Body of pancreas (tissue), 4 donors: Measurements from ENCODE around the gene KIRREL3.

Experiments
- CTCF ChIP-seq, 7 experiments: fragments of 450-650 bp in 4 of 7; fragments of 200-600 bp in 3 of 7; sonication (generic) in 3 of 7; IDR thresholded peaks; one replicate each; pipeline ENCODE4 v1.5.1; 2016 to 2019; ENCODE audit warnings: antibody characterized with exemption in 7 of 7
- POLR2A ChIP-seq, 3 donors: fragments of 450-650 bp; IDR thresholded peaks; one replicate each; pipeline ENCODE4 v1.6.1; 2016; ENCODE audit warnings: antibody characterized with exemption in 3 of 3, mild to moderate bottlenecking in 2 of 3

- TF ChIP-seq CTCF (IDR thresholded peaks at IDR 0.05) (no peak), POLR2A (IDR thresholded peaks at IDR 0.05) (no peak)
Observed at GRCh38 chr11:126608658-126609057, 391.9 kb downstream of the KIRREL3 start.
